Fibroblast of lung (primary cell): ENCODE results near the gene CROCC. TPM values are rescaled to one million over a fixed set of nuclear protein-coding genes. Genes with fewer than 3 reads are reported as not detected.
"Not testable (repeated sequence)": the region's sequence is repeated elsewhere in the genome, so short reads cannot be mapped to it uniquely, and the experiment has no call there.

Experiments used
- DNase-seq, 2 donors: peaks; one replicate each; pipeline versions ENCODE4 v3.0.0 to v3.0.0-alpha.2; 2010; ENCODE audit warnings: low read depth in 2 of 2
- H2AFZ ChIP-seq: 2 replicates; pipeline ENCODE4 v1.5.1; 2012; ENCODE audit warnings: low read length, control low read depth, inconsistent platforms
- H3K27ac ChIP-seq: 2 replicates; pipeline ENCODE4 v1.5.1; 2011; ENCODE audit warnings: low read length, control low read depth; ENCODE audit not compliant: insufficient read depth
- H3K27me3 ChIP-seq: 2 replicates; pipeline ENCODE4 v1.5.1; 2011; ENCODE audit warnings: mild to moderate bottlenecking, low read length; ENCODE audit not compliant: control insufficient read depth, insufficient read depth
- H3K36me3 ChIP-seq: 2 replicates; pipeline ENCODE4 v1.5.1; 2011; ENCODE audit warnings: low read length; ENCODE audit not compliant: control insufficient read depth, insufficient read depth
- H3K4me1 ChIP-seq: 2 replicates; pipeline ENCODE4 v1.5.1; 2011; ENCODE audit warnings: low read length; ENCODE audit not compliant: control insufficient read depth, insufficient read depth; ENCODE audit errors: extremely low read depth
- H3K4me2 ChIP-seq: 2 replicates; pipeline ENCODE4 v1.5.1; 2011; ENCODE audit warnings: low read length, control low read depth; ENCODE audit not compliant: insufficient read depth; ENCODE audit errors: extremely low read depth
- H3K4me3 ChIP-seq, 4 experiments: fragments of 200-600 bp in 1 of 4; sonication (generic) in 1 of 4; replicated peaks in 1 of 4; 2 replicates each; pipeline ENCODE4 v1.5.1; 2011 to 2016; ENCODE audit warnings: low read length in 4 of 4, low read depth in 3 of 4, mild to moderate bottlenecking in 3 of 4, control low read depth in 2 of 4, inconsistent platforms in 1 of 4, mixed read lengths in 1 of 4; ENCODE audit not compliant: insufficient read depth in 1 of 4; ENCODE audit errors: control extremely low read depth in 1 of 4
- H3K79me2 ChIP-seq: 2 replicates; pipeline ENCODE4 v1.5.1; 2012; ENCODE audit warnings: mild to moderate bottlenecking, low read length, inconsistent platforms; ENCODE audit not compliant: control insufficient read depth, insufficient read depth
- H3K9ac ChIP-seq: 2 replicates; pipeline ENCODE4 v1.5.1; 2011; ENCODE audit warnings: mild to moderate bottlenecking, low read length, control low read depth; ENCODE audit not compliant: insufficient read depth
- H3K9me3 ChIP-seq: 2 replicates; pipeline ENCODE4 v1.5.1; 2012; ENCODE audit warnings: low read depth, low read length; ENCODE audit not compliant: control insufficient read depth, insufficient read depth
- H4K20me1 ChIP-seq: 2 replicates; pipeline ENCODE4 v1.5.1; 2011; ENCODE audit warnings: low read length; ENCODE audit not compliant: control insufficient read depth, insufficient read depth; ENCODE audit errors: extremely low read depth
- EZH2 ChIP-seq: IDR thresholded peaks from 2 replicates; pipeline ENCODE4 v1.5.1; 2012; ENCODE audit warnings: low read length, control low read depth, mild to moderate bottlenecking; ENCODE audit errors: missing control alignments
- polyA plus RNA-seq, 2 donors: library from polyadenylated mRNA; depleted of rRNA in 1 of 2; stranded (reverse) in 1 of 2; unstranded in 1 of 2; fragments of >200 nt; gene quantifications; 2 replicates each; pipeline ENCODE4 v1.2.1, GENCODE V29; 2011 to 2012; ENCODE audit warnings: missing spikeins in 1 of 2
- total RNA-seq: library from RNA; depleted of rRNA; stranded (reverse); fragments of >200 nt; gene quantifications from 2 replicates; pipeline ENCODE4 v1.2.1, GENCODE V29; 2014
- TF ChIP-seq, protein P1 (sequence below), 2 donors: IDR thresholded peaks in 1 of 2; conservative IDR thresholded peaks in 1 of 2; 1 replicate in 1 of 2; 2 replicates in 1 of 2; pipeline ENCODE4 v1.5.1; 2011 to 2012; ENCODE audit warnings: low read length in 2 of 2, control low read depth in 1 of 2, inconsistent platforms in 1 of 2, low read depth in 1 of 2, mild to moderate bottlenecking in 1 of 2

Gene CROCC
- total and polyA plus RNA-seq, 2 donors (not counting 1 experiment from before 2014, with no cell fraction given), result 3.8 to 20.3 TPM

DNA sequence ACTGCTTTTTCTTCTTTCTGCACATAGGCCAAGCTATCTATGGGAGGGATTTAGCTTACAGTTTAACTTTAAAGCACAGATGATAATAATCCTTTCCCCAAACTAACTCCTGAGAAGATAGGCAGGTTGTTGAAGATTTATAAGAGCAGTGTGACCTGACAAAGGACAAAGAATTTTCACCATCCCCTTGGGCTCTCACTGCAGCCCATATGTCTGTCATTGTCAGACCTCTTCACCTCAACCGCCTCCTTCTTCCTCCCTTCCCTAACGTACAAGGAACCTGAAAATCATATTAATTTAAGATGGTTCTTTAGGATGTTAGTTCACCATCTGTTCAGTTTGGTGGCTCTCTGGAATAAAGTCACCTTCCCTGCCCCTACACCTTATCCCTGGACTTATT, 21.0 kb upstream of the CROCC start:
- no peak overlapping the region for H3K9ac ChIP-seq
- H4K20me1 ChIP-seq, result no peaks in the 10 kb centered on the region
- H3K4me1 ChIP-seq, result peaks cover 4% of the 10 kb centered on the region
- DNase-seq, result no peak
- H3K36me3 ChIP-seq, result no peaks in the 10 kb centered on the region
- no peak overlapping the region for H3K4me2 ChIP-seq
- H3K27ac ChIP-seq, result no peak overlapping the region
- H3K9me3 ChIP-seq, result no peaks in the 10 kb centered on the region
- H2AFZ ChIP-seq, result no peak overlapping the region
- no peak overlapping the region for H3K4me3 ChIP-seq
- H3K27me3 ChIP-seq, result no peaks in the 10 kb centered on the region
- no peaks in the 10 kb centered on the region for H3K79me2 ChIP-seq
- TF ChIP-seq, protein P1, sequence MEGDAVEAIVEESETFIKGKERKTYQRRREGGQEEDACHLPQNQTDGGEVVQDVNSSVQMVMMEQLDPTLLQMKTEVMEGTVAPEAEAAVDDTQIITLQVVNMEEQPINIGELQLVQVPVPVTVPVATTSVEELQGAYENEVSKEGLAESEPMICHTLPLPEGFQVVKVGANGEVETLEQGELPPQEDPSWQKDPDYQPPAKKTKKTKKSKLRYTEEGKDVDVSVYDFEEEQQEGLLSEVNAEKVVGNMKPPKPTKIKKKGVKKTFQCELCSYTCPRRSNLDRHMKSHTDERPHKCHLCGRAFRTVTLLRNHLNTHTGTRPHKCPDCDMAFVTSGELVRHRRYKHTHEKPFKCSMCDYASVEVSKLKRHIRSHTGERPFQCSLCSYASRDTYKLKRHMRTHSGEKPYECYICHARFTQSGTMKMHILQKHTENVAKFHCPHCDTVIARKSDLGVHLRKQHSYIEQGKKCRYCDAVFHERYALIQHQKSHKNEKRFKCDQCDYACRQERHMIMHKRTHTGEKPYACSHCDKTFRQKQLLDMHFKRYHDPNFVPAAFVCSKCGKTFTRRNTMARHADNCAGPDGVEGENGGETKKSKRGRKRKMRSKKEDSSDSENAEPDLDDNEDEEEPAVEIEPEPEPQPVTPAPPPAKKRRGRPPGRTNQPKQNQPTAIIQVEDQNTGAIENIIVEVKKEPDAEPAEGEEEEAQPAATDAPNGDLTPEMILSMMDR (conservative IDR thresholded peaks at IDR 0.05 in 1 of 2, IDR thresholded peaks at IDR 0.05 in 1 of 2; ENCODE audit: low read depth in 1 of 2, low read length in 2 of 2), result no peak
- no peak for TF ChIP-seq EZH2

DNA sequence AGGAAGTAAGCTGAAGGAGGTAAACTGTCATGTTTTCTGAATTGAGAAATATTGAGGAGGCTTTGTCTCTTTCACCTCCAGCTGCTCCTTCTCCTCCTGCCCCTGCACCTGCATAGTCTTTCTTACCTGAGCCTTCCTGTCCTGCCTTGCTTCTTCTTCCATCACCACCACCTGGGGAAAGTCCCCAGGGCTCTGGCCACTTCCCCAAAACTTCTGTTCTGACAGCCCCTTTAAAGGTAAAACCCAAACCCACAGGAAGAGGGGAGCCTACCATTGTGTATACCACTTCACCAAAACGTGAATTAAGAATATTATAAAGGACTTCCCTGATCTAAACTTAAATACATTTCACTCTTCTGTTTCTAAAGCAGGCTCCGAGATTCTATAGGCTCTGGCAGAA, 20.4 kb upstream of the CROCC start:
- H3K9me3 ChIP-seq, H3K36me3 ChIP-seq, H3K4me2 ChIP-seq, H4K20me1 ChIP-seq, H3K79me2 ChIP-seq, H3K27me3 ChIP-seq, H2AFZ ChIP-seq, DNase-seq, H3K9ac ChIP-seq, H3K27ac ChIP-seq, H3K4me3 ChIP-seq: not testable (repeated sequence)
- peaks cover 11% of the 10 kb centered on the region for H3K4me1 ChIP-seq

DNA sequence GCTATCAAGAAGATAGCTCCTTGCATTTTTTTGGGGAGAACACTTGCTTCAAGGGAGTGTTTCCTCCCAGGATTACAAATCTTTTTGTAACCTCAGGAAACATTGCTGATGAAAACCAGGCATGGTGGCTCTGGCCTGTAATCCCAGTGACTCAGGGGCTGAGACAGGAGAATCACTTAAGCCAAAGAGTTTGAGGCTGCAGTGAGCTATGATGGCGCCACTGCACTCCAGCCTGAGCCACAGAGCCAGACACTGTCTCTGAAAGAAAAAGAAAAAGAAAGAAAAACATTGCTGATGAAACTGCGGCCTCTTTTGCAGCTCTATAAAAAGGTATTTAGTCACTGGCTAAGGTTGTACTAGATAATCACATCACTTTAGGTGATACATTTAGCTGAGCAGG, 18.7 kb upstream of the CROCC start:
- Histone ChIP-seq H3K4me3 (no peak overlapping the region), H3K27me3 (no peaks in the 10 kb centered on the region), H3K9me3 (no peaks in the 10 kb centered on the region), H3K27ac (no peak overlapping the region), H3K36me3 (no peaks in the 10 kb centered on the region), H4K20me1 (no peaks in the 10 kb centered on the region), H3K4me2 (no peak overlapping the region), H3K79me2 (no peaks in the 10 kb centered on the region), H3K9ac (no peak overlapping the region), H2AFZ (no peak overlapping the region), H3K4me1 (peaks cover 11% of the 10 kb centered on the region)
- no peak for TF ChIP-seq EZH2
- TF ChIP-seq, protein P1 (conservative IDR thresholded peaks at IDR 0.05 in 1 of 2, IDR thresholded peaks at IDR 0.05 in 1 of 2; ENCODE audit: low read depth in 1 of 2, low read length in 2 of 2), result no peak
- peak; percentile 47 to 66 for DNase-seq
